Measurements from ENCODE around the gene BCAP31. TPM values are rescaled to one million over a fixed set of nuclear protein-coding genes. Genes with fewer than 3 reads are reported as not detected.
"Not testable (repeated sequence)": the region's sequence is repeated elsewhere in the genome, so short reads cannot be mapped to it uniquely, and the experiment has no call there.

Gene BCAP31
- total and polyA plus RNA-seq, 10 donors: 77.3 to 173 (median 134) TPM

- WGBS, 5 donors: 78 to 96% (median 87%) methylated on average over 5 to 15 of the region's 15 CpGs
- intact Hi-C loops (cut with DNase I; ENCODE audit: low total_unique reads): no loop called here
- DNase-seq: no peak
These were observed 28.1 kb downstream of the BCAP31 start for GRCh38 chrX:153696100-153696499.

DNA sequence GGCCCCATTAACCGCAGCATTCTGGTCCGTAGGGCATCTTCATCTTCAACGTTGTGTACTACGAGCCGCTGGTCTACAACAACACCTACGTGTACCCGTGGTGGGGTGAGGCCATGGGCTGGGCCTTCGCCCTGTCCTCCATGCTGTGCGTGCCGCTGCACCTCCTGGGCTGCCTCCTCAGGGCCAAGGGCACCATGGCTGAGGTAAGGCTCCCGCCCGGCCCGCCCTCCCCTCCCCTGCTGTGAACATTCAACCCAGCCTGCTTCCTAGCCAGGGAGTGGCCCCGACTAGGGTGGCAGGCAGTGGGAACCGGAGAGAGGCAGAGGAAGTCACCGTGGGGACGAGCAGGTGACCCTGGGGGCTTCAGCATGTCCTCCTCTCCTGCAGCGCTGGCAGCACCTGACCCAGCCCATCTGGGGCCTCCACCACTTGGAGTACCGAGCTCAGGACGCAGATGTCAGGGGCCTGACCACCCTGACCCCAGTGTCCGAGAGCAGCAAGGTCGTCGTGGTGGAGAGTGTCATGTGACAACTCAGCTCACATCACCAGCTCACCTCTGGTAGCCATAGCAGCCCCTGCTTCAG lies 29.4 kb downstream of the BCAP31 start:
- intact Hi-C loops (cut with DNase I; ENCODE audit: low total_unique reads): no loop called here
- H3K36me3 ChIP-seq: peaks cover 0 to 56% (median 0%) of the 10 kb centered on the region in 6 donors
- H3K9me3 ChIP-seq: no peaks in the 10 kb centered on the region
- no peak for TF ChIP-seq POLR2A (IDR thresholded peaks at IDR 0.05)
- no peak for TF ChIP-seq POLR2AphosphoS5 (IDR thresholded peaks at IDR 0.05)
- TF ChIP-seq, protein P1, sequence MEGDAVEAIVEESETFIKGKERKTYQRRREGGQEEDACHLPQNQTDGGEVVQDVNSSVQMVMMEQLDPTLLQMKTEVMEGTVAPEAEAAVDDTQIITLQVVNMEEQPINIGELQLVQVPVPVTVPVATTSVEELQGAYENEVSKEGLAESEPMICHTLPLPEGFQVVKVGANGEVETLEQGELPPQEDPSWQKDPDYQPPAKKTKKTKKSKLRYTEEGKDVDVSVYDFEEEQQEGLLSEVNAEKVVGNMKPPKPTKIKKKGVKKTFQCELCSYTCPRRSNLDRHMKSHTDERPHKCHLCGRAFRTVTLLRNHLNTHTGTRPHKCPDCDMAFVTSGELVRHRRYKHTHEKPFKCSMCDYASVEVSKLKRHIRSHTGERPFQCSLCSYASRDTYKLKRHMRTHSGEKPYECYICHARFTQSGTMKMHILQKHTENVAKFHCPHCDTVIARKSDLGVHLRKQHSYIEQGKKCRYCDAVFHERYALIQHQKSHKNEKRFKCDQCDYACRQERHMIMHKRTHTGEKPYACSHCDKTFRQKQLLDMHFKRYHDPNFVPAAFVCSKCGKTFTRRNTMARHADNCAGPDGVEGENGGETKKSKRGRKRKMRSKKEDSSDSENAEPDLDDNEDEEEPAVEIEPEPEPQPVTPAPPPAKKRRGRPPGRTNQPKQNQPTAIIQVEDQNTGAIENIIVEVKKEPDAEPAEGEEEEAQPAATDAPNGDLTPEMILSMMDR (IDR thresholded peaks at IDR 0.05 in 8 of 11, conservative IDR thresholded peaks at IDR 0.05 in 3 of 11): no peak
- no peak overlapping the region for H3K4me3 ChIP-seq
- peaks cover 0 to 2% (median 0%) of the 10 kb centered on the region in 6 donors for H3K4me1 ChIP-seq
- DNase-seq: no peak
- H3K27me3 ChIP-seq (replicated peaks in 1 of 7): peaks cover 0 to 7% (median 0%) of the 10 kb centered on the region in 7 donors
- no peak overlapping the region for H3K27ac ChIP-seq
- 72 to 88% (median 78%) methylated on average over 14 to 23 of the region's 23 CpGs; no CpG with 5 or more reads in 1 of the 5 donors for WGBS, 5 donors

More at GRCh38 chrX:153696100-153696499, 28.1 kb downstream of the BCAP31 start:
- TF ChIP-seq, protein P1 (IDR thresholded peaks at IDR 0.05 in 8 of 11, conservative IDR thresholded peaks at IDR 0.05 in 3 of 11): no peak
- TF ChIP-seq POLR2AphosphoS5 (IDR thresholded peaks at IDR 0.05) (no peak), POLR2A (IDR thresholded peaks at IDR 0.05) (no peak)
- no peaks in the 10 kb centered on the region for H3K9me3 ChIP-seq
- peaks cover 0 to 70% (median under 1%) of the 10 kb centered on the region in 6 donors for H3K36me3 ChIP-seq
- H3K27me3 ChIP-seq (replicated peaks in 1 of 7): no peaks in the 10 kb centered on the region
- peaks cover 0 to 6% (median 0%) of the 10 kb centered on the region in 6 donors for H3K4me1 ChIP-seq
- H3K4me3 ChIP-seq: no peak overlapping the region
- H3K27ac ChIP-seq: no peak overlapping the region

DNA sequence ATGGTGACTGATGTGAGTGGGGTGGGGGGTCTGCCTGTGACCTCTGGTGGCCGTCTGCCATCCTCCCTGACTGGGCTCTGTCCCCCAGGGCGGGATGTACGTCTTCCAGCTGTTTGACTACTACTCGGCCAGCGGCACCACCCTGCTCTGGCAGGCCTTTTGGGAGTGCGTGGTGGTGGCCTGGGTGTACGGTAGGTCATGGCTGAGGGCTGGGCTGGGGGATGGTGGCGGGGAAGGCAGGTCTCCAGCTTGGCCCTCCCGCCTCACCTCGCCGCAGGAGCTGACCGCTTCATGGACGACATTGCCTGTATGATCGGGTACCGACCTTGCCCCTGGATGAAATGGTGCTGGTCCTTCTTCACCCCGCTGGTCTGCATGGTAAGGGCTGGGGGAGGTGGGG lies 29.9 kb downstream of the BCAP31 start:
- H3K27ac ChIP-seq; intact Hi-C loops (cut with DNase I; ENCODE audit: low total_unique reads); H3K4me3 ChIP-seq; H3K4me1 ChIP-seq; DNase-seq; H3K9me3 ChIP-seq: not testable (repeated sequence)
- peaks cover 0 to 12% (median 0%) of the 10 kb centered on the region in 7 donors for H3K27me3 ChIP-seq (replicated peaks in 1 of 7)
- H3K36me3 ChIP-seq: peaks cover 0 to 51% (median 0%) of the 10 kb centered on the region in 6 donors
- 71 to 94% (median 89%) methylated on average over 3 to 16 of the region's 16 CpGs; no CpG with 5 or more reads in 1 of the 5 donors for WGBS, 5 donors

GRCh38 chrX:153693216-153694086 lies 30.7 kb downstream of the BCAP31 start:
- no peak for DNase-seq
- peaks cover 0 to 20% (median 6%) of the 10 kb centered on the region in 7 donors for H3K27me3 ChIP-seq (replicated peaks in 1 of 7)
- H3K27ac ChIP-seq: no peak overlapping the region
- H3K36me3 ChIP-seq: peaks cover 0 to 43% (median 0%) of the 10 kb centered on the region in 6 donors
- peaks cover 0 to 15% (median 2%) of the 10 kb centered on the region in 6 donors for H3K4me1 ChIP-seq
- intact Hi-C loops (cut with DNase I; ENCODE audit: low total_unique reads): no loop called here
- H3K9me3 ChIP-seq: no peaks in the 10 kb centered on the region
- 77 to 94% (median 85%) methylated on average over 11 to 31 of the region's 31 CpGs for WGBS, 5 donors
- TF ChIP-seq POLR2A (IDR thresholded peaks at IDR 0.05) (no peak), POLR2AphosphoS5 (IDR thresholded peaks at IDR 0.05) (peak in 2 of 3 donors; percentile 21 to 58)
- H3K4me3 ChIP-seq: no peak overlapping the region
